Activated CD8-positive, alpha-beta memory T cell treated with anti-CD3 and anti-CD28 coated beads, Interleukin-2, amount 50 U/mL, for 1 hour (primary cell): ENCODE measurements around the gene OR2AE1.
"Not testable (repeated sequence)": the region's sequence is repeated elsewhere in the genome, so short reads cannot be mapped to it uniquely, and the experiment has no call there.

Experiments used
- DNase-seq: peaks from one replicate; pipeline ENCODE4 v3.0.0-alpha.2; 2020; ENCODE audit errors: extremely low read depth

The OR2AE1 gene, protein sequence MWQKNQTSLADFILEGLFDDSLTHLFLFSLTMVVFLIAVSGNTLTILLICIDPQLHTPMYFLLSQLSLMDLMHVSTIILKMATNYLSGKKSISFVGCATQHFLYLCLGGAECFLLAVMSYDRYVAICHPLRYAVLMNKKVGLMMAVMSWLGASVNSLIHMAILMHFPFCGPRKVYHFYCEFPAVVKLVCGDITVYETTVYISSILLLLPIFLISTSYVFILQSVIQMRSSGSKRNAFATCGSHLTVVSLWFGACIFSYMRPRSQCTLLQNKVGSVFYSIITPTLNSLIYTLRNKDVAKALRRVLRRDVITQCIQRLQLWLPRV

DNA sequence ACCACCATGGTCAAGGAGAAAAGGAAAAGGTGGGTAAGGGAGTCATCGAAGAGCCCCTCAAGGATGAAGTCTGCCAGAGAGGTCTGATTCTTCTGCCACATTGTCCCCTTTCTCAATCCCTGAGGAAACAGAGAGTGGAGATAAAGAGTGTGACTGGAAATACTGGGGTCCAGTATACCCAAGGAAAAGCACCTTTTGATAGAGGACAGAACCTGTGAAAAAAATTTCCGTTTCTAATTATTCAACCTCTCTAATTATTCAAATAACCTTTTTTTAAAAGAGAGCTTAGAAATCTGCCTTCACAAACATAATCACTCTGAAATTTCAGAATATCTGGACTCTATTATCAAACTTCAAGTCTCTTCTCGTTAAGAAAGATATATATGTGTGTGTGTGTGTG is at the start of gene OR2AE1:
Gene OR2AE1 (minus strand): TSS at position 101 of the 400 bp plus-strand sequence. CDS start 0 bp downstream, at position 101.
- DNase-seq, result no peak

GRCh38 chr7:99926321-99926720 is 49.5 kb upstream of the OR2AE1 start:
- DNase-seq, result no peak

GRCh38 chr7:99923200-99923599 is 46.4 kb upstream of the OR2AE1 start:
- DNase-seq, result no peak

DNA sequence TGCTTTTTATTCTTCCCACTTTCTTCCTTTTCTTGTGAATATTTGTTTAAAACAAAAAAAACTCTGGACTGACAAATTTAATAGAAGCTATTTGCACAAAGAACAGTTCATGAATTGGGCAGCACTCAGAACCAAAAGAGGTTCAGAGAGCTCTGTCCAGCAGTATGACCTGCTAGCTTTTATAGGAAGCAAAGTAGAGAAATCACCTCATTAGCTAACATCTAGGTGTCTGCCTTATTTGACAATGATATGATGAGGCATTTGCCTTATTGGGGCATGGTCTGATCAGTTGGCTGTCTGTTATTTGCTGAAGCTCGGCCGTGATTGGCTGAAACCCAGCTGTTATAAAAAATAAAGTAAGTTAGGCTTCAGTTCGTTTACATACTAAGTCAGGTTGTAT is 43.3 kb upstream of the OR2AE1 start:
- no peak for DNase-seq

- no peak for DNase-seq
These were observed 42.9 kb upstream of the OR2AE1 start for GRCh38 chr7:99919814-99920112.

- peak; percentile 76 for DNase-seq
These were observed 42.4 kb upstream of the OR2AE1 start, which contains the start of gene TRIM4 for GRCh38 chr7:99918959-99919813. Gene TRIM4 (minus strand): TSS chr7:99919530. CDS start chr7:99919401, 129 bp downstream.

DNA sequence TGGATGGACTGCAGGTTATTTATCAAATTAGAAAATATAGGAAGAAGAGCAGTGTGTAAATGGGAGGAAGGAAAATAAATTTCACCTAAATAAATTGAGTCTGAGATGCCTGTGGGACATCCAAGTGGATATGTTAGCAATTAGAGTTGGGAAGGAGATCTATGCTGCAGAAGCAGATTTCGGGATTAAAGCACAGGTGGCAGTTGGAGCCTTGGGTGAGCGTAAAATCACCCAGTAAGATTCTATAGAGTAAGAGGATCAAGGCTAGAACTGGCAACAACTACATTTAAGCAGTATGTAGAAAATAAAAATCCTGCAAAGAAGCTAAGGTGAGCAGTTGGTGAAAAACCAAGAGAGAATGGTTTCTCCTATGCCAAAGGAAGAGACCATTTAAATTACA is 34.1 kb upstream of the OR2AE1 start:
- no peak for DNase-seq

GRCh38 chr7:99901581-99901980 is 24.7 kb upstream of the OR2AE1 start:
- no peak for DNase-seq

DNA sequence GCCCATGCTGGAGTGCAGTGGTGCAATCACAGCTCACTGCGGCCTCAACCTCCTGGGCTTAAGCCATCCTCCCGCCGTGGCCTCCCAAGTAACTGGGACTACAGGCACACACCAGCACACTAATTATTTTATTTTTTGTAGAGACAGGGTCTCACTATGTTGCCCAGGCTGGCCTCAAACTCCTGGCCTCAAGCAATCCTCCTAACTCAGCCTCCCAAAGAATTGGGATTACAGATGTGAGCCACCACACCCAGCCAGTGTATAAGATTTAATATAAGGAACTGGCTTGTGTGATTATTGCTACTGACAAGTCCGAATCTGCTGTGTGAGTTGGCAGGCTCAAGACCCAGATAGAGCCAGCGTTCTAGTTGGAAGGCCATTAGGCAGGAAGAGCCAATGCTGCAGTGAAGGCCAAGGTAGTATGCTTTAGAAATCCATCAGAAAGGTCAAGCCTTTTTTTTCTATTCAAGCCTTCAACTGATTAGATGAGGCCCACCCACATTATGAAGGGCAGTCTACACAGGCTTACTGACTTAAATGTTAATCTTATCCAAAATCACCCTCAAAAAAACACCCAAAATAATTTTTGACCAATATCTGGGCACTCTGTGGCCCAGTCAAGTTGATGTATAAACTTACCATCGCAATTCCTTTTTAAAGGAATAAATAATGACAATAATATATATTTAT is 23.1 kb upstream of the OR2AE1 start:
- no peak for DNase-seq

DNA sequence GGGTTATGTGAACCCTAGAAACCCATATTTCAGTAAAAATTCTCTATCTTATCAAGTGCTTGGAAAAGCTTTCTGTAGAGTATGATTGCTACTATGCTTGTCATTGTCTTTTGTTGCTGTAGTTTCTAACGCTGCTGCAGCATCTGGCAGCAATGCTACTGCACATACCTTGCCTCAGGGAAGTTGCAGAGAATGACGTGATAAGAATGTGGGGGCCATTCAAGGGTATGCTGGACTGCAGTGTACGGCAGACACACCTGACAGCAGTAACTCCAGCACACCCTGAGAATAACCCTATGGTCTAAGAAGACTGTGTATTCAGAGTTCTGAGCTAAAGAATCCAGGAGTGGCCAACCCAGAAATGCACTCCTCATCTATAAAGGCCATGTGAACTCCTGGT is 22.0 kb upstream of the OR2AE1 start:
- DNase-seq, result no peak

DNA sequence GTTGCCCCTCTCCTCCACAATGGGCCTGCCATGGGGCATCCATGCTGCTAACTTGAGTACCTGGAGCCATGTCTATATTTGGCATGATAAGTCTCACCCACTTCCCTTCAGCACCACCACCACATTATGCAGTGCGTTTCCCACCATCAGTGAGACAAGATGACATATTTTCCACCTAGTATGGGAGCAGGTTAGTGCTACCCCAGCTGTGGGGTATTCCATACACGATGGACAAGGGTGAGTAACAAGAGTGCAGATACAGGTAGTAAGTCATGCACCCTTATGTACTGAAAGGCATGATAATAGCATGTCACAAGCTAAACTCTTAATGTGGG is 21.2 kb upstream of the OR2AE1 start:
- no peak for DNase-seq

GRCh38 chr7:99897322-99898022 is 20.6 kb upstream of the OR2AE1 start:
- no peak for DNase-seq

- no peak for DNase-seq
These were observed 17.9 kb upstream of the OR2AE1 start for GRCh38 chr7:99894738-99895137.

- DNase-seq, result no peak
These were observed 16.4 kb upstream of the OR2AE1 start for GRCh38 chr7:99893280-99893679.

- not testable (repeated sequence) for DNase-seq
These were observed 13.5 kb upstream of the OR2AE1 start for GRCh38 chr7:99890348-99890747.

DNA sequence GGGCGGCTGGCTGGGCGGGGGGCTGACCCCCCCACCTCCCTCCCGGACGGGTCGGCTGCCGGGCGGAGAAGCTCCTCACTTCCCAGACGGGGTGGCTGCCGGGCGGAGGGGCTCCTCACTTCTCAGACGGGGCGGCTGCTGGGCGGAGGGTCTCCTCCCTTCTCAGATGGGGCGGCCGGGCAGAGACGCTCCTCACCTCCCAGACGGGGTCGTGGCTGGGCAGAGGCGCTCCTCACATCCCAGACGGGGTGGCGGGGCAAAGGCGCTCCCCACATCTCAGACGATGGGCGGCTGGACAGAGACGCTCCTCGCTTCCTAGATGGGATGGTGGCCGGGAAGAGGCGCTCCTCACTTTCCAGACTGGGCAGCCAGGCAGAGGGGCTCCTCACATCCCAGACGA is 11.5 kb upstream of the OR2AE1 start:
- not testable (repeated sequence) for DNase-seq

DNA sequence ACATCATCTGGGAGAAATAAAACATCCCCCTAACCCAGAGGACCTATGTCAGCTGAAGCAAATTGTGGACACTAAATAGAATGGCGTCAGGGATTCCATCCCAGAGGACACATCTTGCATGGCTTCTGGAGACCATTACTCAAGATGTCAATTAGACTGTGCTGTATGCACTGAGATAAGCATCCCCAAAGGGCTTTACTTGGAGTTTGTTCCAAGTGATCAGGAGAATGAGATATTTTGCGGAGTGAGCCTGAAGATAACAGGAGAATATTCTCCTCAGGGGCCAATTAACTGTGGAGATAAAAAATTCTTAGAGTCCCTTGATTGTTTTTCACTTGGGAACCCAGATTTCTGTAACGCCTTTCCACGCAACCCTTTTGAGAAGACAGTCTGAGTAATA is 4.5 kb upstream of the OR2AE1 start:
- no peak for DNase-seq

DNA sequence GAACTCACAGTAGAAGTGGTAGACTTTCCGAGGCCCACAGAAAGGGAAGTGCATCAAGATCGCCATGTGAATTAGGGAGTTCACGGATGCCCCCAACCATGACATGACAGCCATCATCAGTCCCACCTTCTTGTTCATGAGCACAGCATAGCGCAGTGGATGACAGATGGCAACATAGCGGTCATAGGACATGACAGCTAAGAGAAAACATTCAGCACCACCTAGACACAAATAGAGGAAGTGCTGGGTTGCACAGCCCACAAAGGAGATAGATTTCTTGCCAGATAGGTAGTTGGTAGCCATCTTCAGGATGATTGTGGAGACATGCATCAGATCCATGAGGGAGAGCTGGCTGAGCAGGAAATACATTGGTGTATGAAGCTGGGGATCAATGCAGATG is 342 bp downstream of the OR2AE1 start:
- no peak for DNase-seq

DNA sequence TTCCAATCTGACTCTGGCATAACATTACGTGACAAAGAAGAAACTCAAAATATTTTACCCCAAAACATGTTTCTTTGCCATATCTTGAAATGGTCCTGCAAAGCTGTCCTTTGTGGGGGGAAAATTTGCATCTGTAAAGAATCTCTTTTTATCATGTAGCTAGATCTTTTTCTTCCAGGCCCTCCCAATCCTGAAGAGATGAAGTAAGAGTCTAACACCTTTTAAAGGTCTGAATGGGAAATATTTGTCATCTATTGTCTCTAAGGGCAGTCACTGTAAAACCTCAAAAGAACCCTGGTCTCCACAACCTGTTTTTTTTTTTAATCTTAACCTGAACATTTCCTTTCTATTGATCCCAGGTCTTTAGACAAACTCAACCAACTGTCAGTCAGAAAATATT is 8.6 kb downstream of the OR2AE1 start:
- DNase-seq, result no peak

GRCh38 chr7:99867477-99867876 is 9.4 kb downstream of the OR2AE1 start:
- DNase-seq, result not testable (repeated sequence)

GRCh38 chr7:99863847-99864440 is 12.9 kb downstream of the OR2AE1 start:
- no peak for DNase-seq
